Measurements from ENCODE around the gene PPP1R12C. TPM values are rescaled to one million over a fixed set of nuclear protein-coding genes. Genes with fewer than 3 reads are reported as not detected.

PPP1R12C gene
- polyA plus RNA-seq, 6 donors from 2014 or later = 1.0 to 8.1 (median 3.2) TPM

GRCh38 chr19:55080121-55080967, 37.1 kb downstream of the PPP1R12C start:
- Mint-ChIP-seq H3K9me3 (peaks cover 0 to 15% (median 6%) of the 10 kb centered on the region in 7 donors), H3K36me3 (peaks cover 0 to 16% of the 10 kb centered on the region in 2 donors), H3K27me3 (peaks cover 57 to 91% (median 88%) of the 10 kb centered on the region in 3 donors), H3K4me1 (peaks cover 28 to 33% (median 31%) of the 10 kb centered on the region in 3 donors), H3K27ac (peak overlapping the region in 2 of 6 donors; percentile 60 to 66), H3K4me3 (peak overlapping the region; percentile 72 to 93 (median 82))
- ATAC-seq (ENCODE audit: low read depth in 2 of 2) (peak; percentile 35 to 48), DNase-seq (no peak)

- Mint-ChIP-seq H3K27ac (peak overlapping the region in 2 of 6 donors; percentile 70 to 79), H3K36me3 (peaks cover 0 to 16% of the 10 kb centered on the region in 2 donors), H3K4me1 (peaks cover 28 to 33% (median 31%) of the 10 kb centered on the region in 3 donors), H3K4me3 (peak overlapping the region; percentile 41 to 85 (median 66)), H3K9me3 (peaks cover 0 to 19% (median 6%) of the 10 kb centered on the region in 7 donors), H3K27me3 (peaks cover 55 to 92% (median 91%) of the 10 kb centered on the region in 3 donors)
- DNase-seq = no peak
- no peak for ATAC-seq (ENCODE audit: low read depth in 2 of 2)
These were observed 37.9 kb downstream of the PPP1R12C start for GRCh38 chr19:55079400-55080038.

DNA sequence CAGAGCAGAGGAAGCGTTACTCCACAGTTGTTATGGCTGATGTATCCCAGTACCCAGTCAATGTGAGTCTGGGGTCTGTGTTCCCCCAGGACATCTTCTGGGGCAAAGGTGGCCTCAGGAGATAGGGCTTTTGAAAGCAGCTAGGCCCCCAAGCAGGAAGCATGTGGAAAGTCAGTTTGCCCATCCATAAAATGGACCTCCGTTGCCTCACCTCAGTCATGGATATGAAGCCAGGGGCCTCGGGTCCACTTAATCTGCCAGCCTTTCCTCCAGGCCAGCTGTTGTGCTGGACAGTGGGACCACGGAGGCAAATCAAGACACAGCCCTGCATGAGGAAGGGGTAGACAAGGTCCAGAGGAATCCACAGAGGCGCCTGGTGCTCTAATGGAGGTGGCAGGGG, 38.4 kb downstream of the PPP1R12C start:
- Mint-ChIP-seq H3K9me3 (peaks cover 0 to 22% (median 8%) of the 10 kb centered on the region in 7 donors), H3K4me1 (peaks cover 28 to 33% (median 29%) of the 10 kb centered on the region in 3 donors), H3K4me3 (peak overlapping the region in 7 of 8 donors; percentile 41 to 65 (median 52)), H3K27ac (peak overlapping the region in 1 of 6 donors; percentile 70), H3K36me3 (peaks cover 0 to 21% of the 10 kb centered on the region in 2 donors), H3K27me3 (peaks cover 55 to 92% (median 90%) of the 10 kb centered on the region in 3 donors)
- DNase-seq (no peak), ATAC-seq (ENCODE audit: low read depth in 2 of 2) (no peak)

DNA sequence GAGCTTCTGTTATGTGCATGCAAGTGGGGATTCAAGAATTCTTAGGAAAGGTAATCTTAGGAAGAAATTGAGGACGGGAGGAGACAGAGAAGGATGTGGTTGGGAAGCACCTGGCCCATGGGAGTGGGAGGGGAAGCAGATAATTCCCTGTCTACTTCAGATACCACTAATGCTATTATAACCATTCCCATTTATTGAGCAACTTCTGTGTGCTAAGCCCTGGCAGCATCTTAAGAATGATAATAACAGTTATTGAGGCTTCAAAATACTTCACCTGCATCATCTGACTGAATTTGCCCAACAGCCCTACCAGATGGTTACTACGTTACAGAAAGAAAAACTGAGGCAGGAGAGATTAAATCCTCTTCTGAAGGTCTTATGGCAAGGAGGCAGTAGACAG, 40.3 kb downstream of the PPP1R12C start:
- DNase-seq (no peak), ATAC-seq (ENCODE audit: low read depth in 2 of 2) (no peak)
- Mint-ChIP-seq H3K27ac (no peak overlapping the region), H3K4me3 (no peak overlapping the region), H3K4me1 (peaks cover 21 to 29% (median 23%) of the 10 kb centered on the region in 3 donors), H3K27me3 (peaks cover 50 to 88% (median 87%) of the 10 kb centered on the region in 3 donors), H3K36me3 (peaks cover 0 to 19% of the 10 kb centered on the region in 2 donors), H3K9me3 (peaks cover 2 to 31% (median 15%) of the 10 kb centered on the region in 7 donors)

DNA sequence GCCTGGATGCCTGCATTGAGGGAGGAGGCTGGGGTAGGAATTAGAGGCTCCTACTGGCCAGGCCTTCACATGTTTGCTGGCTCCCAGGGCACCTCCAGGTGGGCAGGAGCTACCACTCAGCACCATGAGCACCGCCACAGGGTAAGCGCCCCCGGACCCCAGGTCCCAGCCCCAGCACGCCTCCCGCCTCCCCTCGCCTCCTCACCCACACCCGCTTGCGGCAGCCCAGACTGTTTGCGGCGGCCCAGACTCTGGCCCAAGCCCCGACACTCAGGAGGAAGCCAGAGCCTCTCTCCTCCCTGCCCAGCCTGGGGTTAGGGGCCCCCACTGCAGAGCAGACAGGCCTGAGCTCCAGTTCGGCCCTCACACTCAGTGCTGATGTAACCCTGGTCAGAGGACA, 41.1 kb downstream of the PPP1R12C start:
- Mint-ChIP-seq H3K4me3 (no peak overlapping the region), H3K27ac (no peak overlapping the region), H3K4me1 (peaks cover 18 to 21% (median 19%) of the 10 kb centered on the region in 3 donors), H3K27me3 (peaks cover 49 to 89% (median 87%) of the 10 kb centered on the region in 3 donors), H3K36me3 (peaks cover 0 to 19% of the 10 kb centered on the region in 2 donors), H3K9me3 (peaks cover 2 to 27% (median 15%) of the 10 kb centered on the region in 7 donors)
- ATAC-seq (ENCODE audit: low read depth in 2 of 2) = no peak
- DNase-seq = no peak

DNA sequence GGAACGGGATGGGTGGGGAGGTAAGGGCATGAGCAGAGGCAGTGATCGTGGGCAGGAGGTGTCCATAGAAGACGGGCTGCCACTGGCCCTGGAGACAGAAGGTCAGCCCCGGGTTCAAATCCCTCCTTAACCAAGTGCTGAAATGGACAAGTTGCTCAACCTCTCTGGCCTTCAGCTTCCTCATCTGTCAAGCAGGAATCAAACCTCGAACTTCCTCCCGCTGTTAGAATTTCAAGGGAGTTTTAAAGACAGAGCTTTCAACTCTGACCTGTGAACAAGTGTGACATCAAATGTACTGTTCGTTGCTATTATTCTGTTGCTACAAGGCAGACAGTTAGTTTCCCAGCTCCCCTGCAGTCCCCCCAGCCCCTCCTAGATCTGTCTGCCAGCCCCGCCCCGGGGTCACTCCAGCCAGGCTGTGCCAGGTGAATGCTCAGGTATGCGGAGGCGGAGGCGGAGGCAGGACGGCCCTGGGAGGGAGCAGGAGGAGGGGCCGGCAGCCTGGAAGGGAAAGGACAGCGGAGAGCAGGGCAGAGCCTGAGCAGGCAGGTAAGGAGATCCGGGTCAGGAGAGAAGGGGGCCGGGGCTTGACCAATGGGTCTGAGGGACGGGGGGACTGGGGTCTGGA, 42.0 kb downstream of the PPP1R12C start, which contains the start of gene EPS8L1:
TSS of gene EPS8L1 (plus strand) at position 499 of the 628 bp plus-strand sequence. CDS start 576 bp downstream, outside the sequence.
- peak within 1 kb of the TSS in 1 of 6 donors; percentile 6 for H3K27ac Mint-ChIP-seq
- DNase-seq = no peak
- no peak for ATAC-seq (ENCODE audit: low read depth in 2 of 2)
- H3K36me3 Mint-ChIP-seq = peaks cover 0 to 17% of the 10 kb centered on the region in 2 donors
- H3K27me3 Mint-ChIP-seq = peaks cover 42 to 89% (median 87%) of the 10 kb centered on the region in 3 donors
- no peak within 1 kb of the TSS for H3K4me3 Mint-ChIP-seq
- H3K9me3 Mint-ChIP-seq = peaks cover 2 to 24% (median 13%) of the 10 kb centered on the region in 7 donors
- peaks cover 11 to 12% (median 12%) of the 10 kb centered on the region in 3 donors for H3K4me1 Mint-ChIP-seq

DNA sequence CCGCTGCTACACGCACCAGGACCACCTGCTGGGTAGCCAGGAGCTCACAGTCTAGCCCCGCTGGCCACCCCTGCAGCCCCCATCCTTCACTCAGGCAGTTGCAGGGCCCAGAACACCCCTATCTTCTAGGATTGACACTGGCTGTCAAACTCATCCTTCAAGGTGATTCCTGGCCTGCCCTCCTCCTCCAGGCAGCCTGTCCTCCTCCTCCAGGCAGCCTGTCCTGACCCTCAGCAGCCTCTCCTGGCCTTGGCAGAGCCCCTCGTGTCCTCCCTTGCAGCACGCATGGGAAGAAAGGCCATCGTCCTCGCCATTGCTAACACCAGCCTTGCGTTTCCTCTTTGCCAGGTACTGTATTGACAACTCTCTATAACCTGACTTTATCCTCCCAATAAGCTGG, 45.5 kb downstream of the PPP1R12C start:
- Mint-ChIP-seq H3K9me3 (peaks cover 4 to 27% (median 15%) of the 10 kb centered on the region in 7 donors), H3K27ac (no peak overlapping the region), H3K36me3 (peaks cover 0 to 11% of the 10 kb centered on the region in 2 donors), H3K27me3 (peaks cover 51 to 92% (median 90%) of the 10 kb centered on the region in 3 donors), H3K4me3 (peak overlapping the region in 1 of 8 donors; percentile 4), H3K4me1 (peaks cover 9 to 21% (median 15%) of the 10 kb centered on the region in 3 donors)
- DNase-seq = no peak
- ATAC-seq (ENCODE audit: low read depth in 2 of 2) = no peak

DNA sequence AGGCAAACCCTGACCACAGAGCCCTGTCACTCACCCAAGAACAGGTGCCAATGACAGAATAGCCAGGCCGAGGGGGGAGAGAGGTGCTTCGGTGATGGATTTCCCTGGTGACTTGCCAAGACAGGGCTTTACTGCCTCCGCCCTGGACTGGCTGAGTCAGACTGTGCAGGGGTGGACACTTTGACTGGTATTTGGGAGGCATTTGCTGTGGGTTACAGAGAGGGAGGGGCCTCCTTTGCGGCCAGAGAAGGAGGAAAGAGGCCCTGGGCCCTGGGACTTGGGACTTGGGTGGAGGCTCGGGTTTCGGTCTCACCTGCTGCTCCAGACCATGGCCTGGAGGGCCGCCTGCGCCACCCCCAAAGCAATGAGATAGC, 46.3 kb downstream of the PPP1R12C start:
- DNase-seq = no peak
- Mint-ChIP-seq H3K9me3 (peaks cover 4 to 29% (median 15%) of the 10 kb centered on the region in 7 donors), H3K4me3 (no peak overlapping the region), H3K4me1 (peaks cover 9 to 21% (median 15%) of the 10 kb centered on the region in 3 donors), H3K27ac (no peak overlapping the region), H3K27me3 (peaks cover 48 to 92% (median 90%) of the 10 kb centered on the region in 3 donors), H3K36me3 (peaks cover 0 to 11% of the 10 kb centered on the region in 2 donors)
- no peak for ATAC-seq (ENCODE audit: low read depth in 2 of 2)

DNA sequence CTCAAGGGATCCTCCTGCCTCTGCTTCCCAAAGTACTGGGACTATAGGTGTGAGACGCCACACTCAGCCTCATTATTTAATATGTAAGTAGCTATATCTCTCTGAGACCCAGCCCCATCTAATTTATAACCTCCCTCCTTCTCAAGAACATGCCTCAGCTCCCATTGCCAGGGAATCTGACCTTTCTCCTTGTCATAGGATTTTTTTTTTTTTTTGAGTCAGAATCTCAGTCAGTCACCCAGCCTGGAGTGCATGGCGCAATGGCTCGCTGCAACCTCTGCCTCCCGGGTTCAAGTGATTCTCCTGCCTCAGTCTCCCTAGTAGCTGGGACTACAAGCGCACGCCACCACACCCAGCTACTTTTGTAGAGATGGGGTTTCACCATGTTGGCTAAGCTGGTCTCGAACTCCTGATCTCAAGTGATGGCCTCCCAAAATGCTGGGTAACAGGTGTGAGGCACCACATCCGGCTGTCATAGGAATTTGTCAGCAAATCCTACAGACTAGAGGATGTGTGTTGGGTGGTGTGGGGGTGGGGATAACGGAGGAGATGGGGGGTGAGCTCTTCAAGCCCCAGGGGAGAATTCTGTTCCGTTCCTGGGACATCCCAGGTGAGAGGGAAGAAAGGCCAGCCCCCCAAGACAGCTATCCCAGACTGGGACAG, 46.8 kb downstream of the PPP1R12C start:
- DNase-seq = no peak
- no peak overlapping the region for H3K4me3 Mint-ChIP-seq
- ATAC-seq (ENCODE audit: low read depth in 2 of 2) = no peak
- peaks cover 0 to 11% of the 10 kb centered on the region in 2 donors for H3K36me3 Mint-ChIP-seq
- H3K27me3 Mint-ChIP-seq = peaks cover 48 to 92% (median 90%) of the 10 kb centered on the region in 3 donors
- no peak overlapping the region for H3K27ac Mint-ChIP-seq
- peaks cover 9 to 21% (median 15%) of the 10 kb centered on the region in 3 donors for H3K4me1 Mint-ChIP-seq
- peaks cover 4 to 29% (median 15%) of the 10 kb centered on the region in 7 donors for H3K9me3 Mint-ChIP-seq

- DNase-seq (no peak), ATAC-seq (ENCODE audit: low read depth in 2 of 2) (no peak)
- Mint-ChIP-seq H3K27ac (peak overlapping the region in 2 of 6 donors; percentile 18 to 31), H3K4me1 (peaks cover 9 to 21% (median 15%) of the 10 kb centered on the region in 3 donors), H3K36me3 (peaks cover 0 to 11% of the 10 kb centered on the region in 2 donors), H3K27me3 (peaks cover 41 to 84% (median 84%) of the 10 kb centered on the region in 3 donors), H3K9me3 (peaks cover 4 to 27% (median 15%) of the 10 kb centered on the region in 7 donors), H3K4me3 (peak overlapping the region in 4 of 8 donors; percentile 37 to 69 (median 61))
These were observed 47.6 kb downstream of the PPP1R12C start for GRCh38 chr19:55069865-55070197.

DNA sequence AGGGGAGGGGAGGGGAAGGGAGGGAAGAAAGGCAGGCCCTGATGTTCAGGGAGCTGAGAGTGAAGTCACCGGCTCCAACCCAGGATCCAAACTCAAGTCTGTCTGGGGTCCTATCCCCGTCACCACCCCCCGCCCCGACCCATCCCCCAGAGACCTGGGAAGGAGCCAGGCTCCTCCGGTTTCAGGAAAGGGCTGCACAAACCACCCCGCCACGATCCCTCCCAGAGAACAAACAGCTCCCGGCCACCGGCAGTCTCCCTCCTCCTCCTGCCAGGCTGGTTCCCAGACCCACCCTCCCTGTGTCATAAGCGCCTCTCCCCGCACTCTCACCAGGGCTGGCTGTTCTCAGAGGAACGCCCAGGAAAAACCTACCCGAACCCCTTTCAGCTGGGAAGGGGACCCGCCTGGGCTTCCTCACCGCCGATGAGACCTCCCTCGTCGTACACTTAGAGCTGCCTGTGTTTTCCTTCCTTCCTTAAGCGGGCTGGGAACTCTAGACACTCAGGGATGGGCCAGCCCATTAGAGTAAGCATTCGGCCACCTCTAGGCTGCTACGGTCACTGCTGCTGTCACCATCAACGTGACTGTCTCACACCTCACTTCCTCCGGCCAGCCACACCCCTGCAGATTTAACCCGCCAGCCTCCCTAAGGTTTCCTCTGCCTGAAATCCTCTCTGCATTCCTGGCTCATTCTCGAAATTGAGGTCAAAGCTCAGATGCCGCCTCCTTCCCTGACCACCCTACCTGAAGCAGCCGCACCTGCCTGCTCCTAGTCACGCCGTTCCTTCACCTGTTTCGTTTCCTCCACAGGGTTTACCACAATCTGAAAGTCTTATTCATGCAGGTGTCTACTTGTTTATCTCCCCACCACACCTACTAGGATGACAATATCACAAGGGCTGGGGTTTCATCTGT, 48.2 kb downstream of the PPP1R12C start:
- ATAC-seq (ENCODE audit: low read depth in 2 of 2) = peak; percentile 54 to 60
- Mint-ChIP-seq H3K4me1 (peaks cover 9 to 21% (median 15%) of the 10 kb centered on the region in 3 donors), H3K27me3 (peaks cover 39 to 79% (median 77%) of the 10 kb centered on the region in 3 donors), H3K9me3 (peaks cover 6 to 27% (median 14%) of the 10 kb centered on the region in 7 donors), H3K4me3 (peak overlapping the region in 7 of 8 donors; percentile 31 to 76 (median 65)), H3K27ac (peak overlapping the region in 2 of 6 donors; percentile 18 to 31), H3K36me3 (peaks cover 0 to 8% of the 10 kb centered on the region in 2 donors)
- DNase-seq = no peak

Data from naive B cell (primary cell).